Measurements from ENCODE around the gene BTBD10. TPM values are rescaled to one million over a fixed set of nuclear protein-coding genes. Genes with fewer than 3 reads are reported as not detected.

Gene BTBD10
- total RNA-seq, 2 experiments from 2014 or later = 13.3 to 14.8 TPM

Other genes starting within 250 kb of the BTBD10 start
- gene BMAL1, start 185.4 kb downstream of the BTBD10 start, total RNA-seq = 10 to 100 TPM; 71.3 to 73.3 TPM
- gene PTH, start 32.8 kb upstream of the BTBD10 start, total RNA-seq = not detected
- gene FAR1, start 205.4 kb upstream of the BTBD10 start, total RNA-seq = 10 to 100 TPM; 28.4 to 29.0 TPM

Data from CD4-positive, alpha-beta T cell (primary cell).